ENCODE data around the gene RMC1.

The RMC1 gene

DNA sequence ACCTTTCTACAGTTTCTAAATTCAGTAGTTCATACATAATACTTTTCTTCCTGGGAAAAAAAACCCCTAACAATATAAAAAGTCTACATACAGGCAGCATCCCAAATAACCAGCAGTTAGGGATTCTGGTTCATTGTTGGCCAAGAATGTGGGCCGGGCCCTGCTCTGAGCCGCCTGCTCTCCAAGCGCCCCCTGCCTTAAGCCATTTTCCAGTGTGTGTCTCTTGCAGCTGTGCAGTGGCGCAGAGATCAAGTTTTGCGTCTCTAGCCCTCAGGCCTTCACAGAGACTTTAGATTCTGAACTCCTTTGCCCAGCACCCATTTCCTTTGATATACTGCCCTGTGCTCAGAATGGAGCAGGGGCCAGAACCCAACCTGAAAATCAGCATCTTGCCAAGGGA lies 32.9 kb downstream of the RMC1 start:
- TF ChIP-seq, protein P1, sequence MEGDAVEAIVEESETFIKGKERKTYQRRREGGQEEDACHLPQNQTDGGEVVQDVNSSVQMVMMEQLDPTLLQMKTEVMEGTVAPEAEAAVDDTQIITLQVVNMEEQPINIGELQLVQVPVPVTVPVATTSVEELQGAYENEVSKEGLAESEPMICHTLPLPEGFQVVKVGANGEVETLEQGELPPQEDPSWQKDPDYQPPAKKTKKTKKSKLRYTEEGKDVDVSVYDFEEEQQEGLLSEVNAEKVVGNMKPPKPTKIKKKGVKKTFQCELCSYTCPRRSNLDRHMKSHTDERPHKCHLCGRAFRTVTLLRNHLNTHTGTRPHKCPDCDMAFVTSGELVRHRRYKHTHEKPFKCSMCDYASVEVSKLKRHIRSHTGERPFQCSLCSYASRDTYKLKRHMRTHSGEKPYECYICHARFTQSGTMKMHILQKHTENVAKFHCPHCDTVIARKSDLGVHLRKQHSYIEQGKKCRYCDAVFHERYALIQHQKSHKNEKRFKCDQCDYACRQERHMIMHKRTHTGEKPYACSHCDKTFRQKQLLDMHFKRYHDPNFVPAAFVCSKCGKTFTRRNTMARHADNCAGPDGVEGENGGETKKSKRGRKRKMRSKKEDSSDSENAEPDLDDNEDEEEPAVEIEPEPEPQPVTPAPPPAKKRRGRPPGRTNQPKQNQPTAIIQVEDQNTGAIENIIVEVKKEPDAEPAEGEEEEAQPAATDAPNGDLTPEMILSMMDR (IDR thresholded peaks at IDR 0.05; ENCODE audit: low read depth, low read length), result no peak
- no peak overlapping the region for H3K4me3 ChIP-seq (ENCODE audit: low read depth, low read length)

DNA sequence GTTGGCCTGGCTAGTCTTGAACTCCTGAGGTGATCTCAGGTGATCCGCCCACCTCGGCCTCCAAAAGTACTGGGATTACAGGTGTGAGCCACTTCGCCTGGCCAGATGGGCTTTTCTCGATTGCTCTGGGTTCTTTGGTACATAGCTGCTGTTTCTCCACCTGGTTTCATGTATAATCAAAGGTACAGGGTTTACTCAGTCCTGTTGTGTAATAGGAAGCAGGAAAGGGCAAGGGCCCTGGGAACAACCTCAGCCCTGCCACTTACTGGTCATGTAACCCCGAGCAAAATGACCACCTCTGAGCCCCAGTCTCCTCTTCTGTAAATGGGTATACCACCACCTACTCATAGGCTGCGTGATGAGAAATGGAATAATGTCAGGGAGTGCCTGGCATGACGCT lies 34.0 kb downstream of the RMC1 start:
- H3K4me3 ChIP-seq (ENCODE audit: low read depth, low read length), result no peak overlapping the region
- TF ChIP-seq, protein P1 (IDR thresholded peaks at IDR 0.05; ENCODE audit: low read depth, low read length), result no peak

DNA sequence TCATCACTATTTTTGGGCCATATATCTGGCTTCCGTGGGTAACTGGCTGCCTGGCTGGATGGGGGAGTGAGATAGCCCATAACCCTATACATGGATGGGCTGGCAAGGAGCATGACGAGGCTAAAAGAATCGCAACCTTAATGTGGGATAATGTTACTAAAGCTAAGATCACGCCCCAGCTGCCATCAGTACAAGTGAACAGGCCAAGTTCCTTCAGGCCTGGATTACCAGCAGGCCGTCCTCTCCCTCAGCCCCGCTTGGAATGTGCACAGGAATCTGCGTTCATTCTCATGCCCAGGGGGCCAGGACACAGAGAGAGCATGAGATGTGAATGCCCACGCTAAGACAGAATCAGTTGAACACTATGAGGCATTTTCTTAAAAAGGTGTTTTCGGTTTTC lies 34.7 kb downstream of the RMC1 start:
- H3K4me3 ChIP-seq (ENCODE audit: low read depth, low read length), result no peak overlapping the region

DNA sequence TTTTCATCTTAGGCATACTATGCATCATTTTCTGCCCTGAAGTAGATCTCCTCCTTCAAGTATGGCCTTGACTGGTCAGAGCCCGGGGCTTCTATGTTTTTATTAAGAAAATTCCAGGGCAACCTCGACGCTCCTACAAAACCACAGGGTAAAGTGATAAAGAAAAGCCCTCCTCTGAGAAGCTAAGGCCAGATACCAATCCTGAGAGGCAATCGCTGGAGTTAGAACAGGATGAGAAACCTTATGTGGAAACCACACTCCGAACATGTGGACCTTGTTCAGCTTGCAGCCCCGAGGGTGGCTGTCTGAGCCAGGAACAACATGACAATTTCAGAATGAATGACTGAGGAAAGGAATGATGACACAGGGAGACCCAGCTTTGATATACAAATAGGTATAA lies 35.6 kb downstream of the RMC1 start:
- TF ChIP-seq, protein P1 (IDR thresholded peaks at IDR 0.05; ENCODE audit: low read depth, low read length), result no peak

More for the DNA sequence above, 34.7 kb downstream of the RMC1 start:
- TF ChIP-seq, protein P1 (IDR thresholded peaks at IDR 0.05; ENCODE audit: low read depth, low read length), result no peak

DNA sequence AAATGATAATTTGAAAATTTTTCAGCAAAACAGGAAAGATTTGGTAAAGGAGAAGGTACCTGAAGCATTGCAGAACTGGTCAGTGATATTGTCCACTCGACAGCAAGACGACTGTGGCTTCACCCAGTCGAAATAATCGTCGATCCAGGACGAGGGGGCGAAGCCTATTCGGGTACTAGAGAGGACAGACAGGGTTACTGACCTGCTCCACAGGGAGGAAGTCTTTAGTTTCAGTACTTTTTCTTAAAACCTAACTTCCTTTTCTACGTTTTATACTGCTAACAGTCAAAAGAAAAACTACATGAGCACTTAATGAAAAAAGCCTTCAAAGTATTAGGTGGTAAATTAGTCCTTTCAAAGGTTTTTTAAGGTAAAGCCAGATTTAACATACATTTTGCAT lies 36.0 kb downstream of the RMC1 start:
- no peak overlapping the region for H3K4me3 ChIP-seq (ENCODE audit: low read depth, low read length)
- TF ChIP-seq, protein P1 (IDR thresholded peaks at IDR 0.05; ENCODE audit: low read depth, low read length), result no peak

More for the DNA sequence above, 35.6 kb downstream of the RMC1 start:
- H3K4me3 ChIP-seq (ENCODE audit: low read depth, low read length), result no peak overlapping the region

DNA sequence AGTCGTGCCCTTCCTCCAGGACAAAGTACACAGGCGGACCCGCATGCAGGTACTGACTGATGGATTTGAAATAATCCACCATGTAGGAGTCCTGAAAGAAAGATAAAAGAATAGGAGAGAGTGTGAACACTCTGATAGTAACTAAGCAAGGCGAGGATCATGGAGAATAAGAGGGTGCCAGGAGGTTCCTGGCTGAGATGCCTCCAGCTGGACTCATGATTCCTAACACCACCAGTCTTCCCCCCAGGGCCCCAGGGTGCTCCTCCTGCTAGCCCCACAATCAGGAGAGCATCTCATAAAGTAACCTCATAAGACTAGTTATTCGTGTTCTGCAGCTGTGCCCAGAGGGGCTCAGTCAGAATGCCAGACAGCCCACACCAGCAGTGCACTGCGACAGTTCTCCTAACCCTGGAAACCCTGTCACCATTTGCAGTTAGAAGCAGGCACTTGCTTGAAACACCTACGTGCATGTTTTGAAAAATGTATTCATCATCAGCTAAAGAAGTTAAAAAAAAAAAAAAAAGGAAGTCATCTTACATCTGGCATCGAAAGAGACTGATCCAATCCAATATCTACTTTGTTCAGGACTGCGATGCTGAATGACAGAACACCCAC lies 36.7 kb downstream of the RMC1 start:
- TF ChIP-seq, protein P1 (IDR thresholded peaks at IDR 0.05; ENCODE audit: low read depth, low read length), result no peak
- no peak overlapping the region for H3K4me3 ChIP-seq (ENCODE audit: low read depth, low read length)

DNA sequence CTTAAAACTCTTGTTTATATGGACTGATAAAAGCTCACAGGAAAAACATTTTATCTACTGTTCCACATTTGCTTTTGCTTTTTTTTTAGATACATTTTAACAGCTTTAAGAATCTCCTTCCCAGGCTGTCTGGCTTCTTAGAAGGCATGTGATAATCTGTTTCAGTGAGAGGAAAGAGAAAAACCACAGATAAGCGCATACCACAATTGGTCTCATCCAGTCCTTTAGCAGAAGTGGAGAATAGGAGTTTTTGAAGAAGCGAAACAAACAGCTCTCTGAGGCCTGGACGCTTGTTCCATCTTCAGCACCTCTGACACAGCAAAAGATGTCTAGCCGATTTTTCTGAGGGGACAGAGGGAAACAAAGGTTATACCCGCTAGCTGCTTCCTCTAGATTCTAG lies 37.6 kb downstream of the RMC1 start:
- H3K4me3 ChIP-seq (ENCODE audit: low read depth, low read length), result no peak overlapping the region
- TF ChIP-seq, protein P1 (IDR thresholded peaks at IDR 0.05; ENCODE audit: low read depth, low read length), result no peak
